SJCRH30 (cell line): ENCODE results near the gene DYSF. TPM values are rescaled to one million over a fixed set of nuclear protein-coding genes. Genes with fewer than 3 reads are reported as not detected.
A peak's percentile ranks its signal among the peaks of the same experiment; 100 is the strongest.

Experiments used
- DNase-seq, 2 experiments: peaks; one replicate each; pipeline ENCODE4 v3.0.0-alpha.2; 2015 to 2020
- H3K27ac ChIP-seq: fragments of 250-450 bp; sonication (Bioruptor Pico); 2 replicates; pipeline ENCODE4 v1.5.1; 2020; ENCODE audit warnings: mild to moderate bottlenecking, moderate library complexity
- H3K27me3 ChIP-seq: fragments of 250-450 bp; sonication (Bioruptor Pico); 2 replicates; pipeline ENCODE4 v1.5.1; 2020; ENCODE audit warnings: mild to moderate bottlenecking, moderate library complexity
- H3K36me3 ChIP-seq: fragments of 250-450 bp; sonication (Bioruptor Pico); 2 replicates; pipeline ENCODE4 v1.5.1; 2020; ENCODE audit warnings: mild to moderate bottlenecking, moderate library complexity
- H3K4me1 ChIP-seq: fragments of 250-450 bp; sonication (Bioruptor Pico); 2 replicates; pipeline ENCODE4 v1.5.1; 2020; ENCODE audit warnings: mild to moderate bottlenecking, moderate library complexity
- H3K4me3 ChIP-seq: fragments of 250-450 bp; sonication (Bioruptor Pico); 2 replicates; pipeline ENCODE4 v1.5.1; 2020; ENCODE audit warnings: mild to moderate bottlenecking, moderate library complexity
- H3K9me3 ChIP-seq: fragments of 250-450 bp; sonication (Bioruptor Pico); replicated peaks from 2 replicates; pipeline ENCODE4 v1.5.1; 2020; ENCODE audit warnings: mild to moderate bottlenecking, moderate library complexity
- total RNA-seq: library from RNA; depleted of rRNA; stranded (reverse); fragments of >200 nt; shearing (Covaris generic); gene quantifications from 2 replicates; pipeline ENCODE4 v1.2.3, GENCODE V29; 2014

DYSF gene
- total RNA-seq, 1 experiment from 2014 or later, result 15.2 TPM

- DNase-seq, result peak; percentile 93 to 94
- Histone ChIP-seq H3K27me3 (no peaks in the 10 kb centered on the region), H3K27ac (peak overlapping the region; percentile 48), H3K9me3 (no peaks in the 10 kb centered on the region), H3K36me3 (no peaks in the 10 kb centered on the region), H3K4me3 (no peak overlapping the region; the same call in 1 of the 2 replicates), H3K4me1 (peaks cover 44% of the 10 kb centered on the region)
Measured at GRCh38 chr2:71716697-71717624, 263.6 kb downstream of the DYSF start.

- Histone ChIP-seq H3K4me1 (peaks cover 40% of the 10 kb centered on the region), H3K27ac (no peak overlapping the region), H3K27me3 (no peaks in the 10 kb centered on the region), H3K4me3 (no peak overlapping the region), H3K9me3 (no peaks in the 10 kb centered on the region), H3K36me3 (no peaks in the 10 kb centered on the region)
- no peak for DNase-seq
Measured at GRCh38 chr2:71718686-71719085, 265.3 kb downstream of the DYSF start.

- Histone ChIP-seq H3K36me3 (no peaks in the 10 kb centered on the region), H3K27ac (no peak overlapping the region), H3K4me3 (no peak overlapping the region), H3K9me3 (peaks cover 6% of the 10 kb centered on the region), H3K27me3 (no peaks in the 10 kb centered on the region), H3K4me1 (peaks cover 30% of the 10 kb centered on the region)
- no peak for DNase-seq
Measured at GRCh38 chr2:71719520-71720282, 266.3 kb downstream of the DYSF start.

- no peak for DNase-seq
- no peak overlapping the region for H3K27ac ChIP-seq
- peaks cover 27% of the 10 kb centered on the region for H3K4me1 ChIP-seq
- H3K36me3 ChIP-seq, result no peaks in the 10 kb centered on the region
- peaks cover 6% of the 10 kb centered on the region for H3K9me3 ChIP-seq
- no peaks in the 10 kb centered on the region for H3K27me3 ChIP-seq
- no peak overlapping the region for H3K4me3 ChIP-seq
Measured at GRCh38 chr2:71720283-71720560, 266.9 kb downstream of the DYSF start.

GRCh38 chr2:71720596-71721361 is 267.4 kb downstream of the DYSF start:
- Histone ChIP-seq H3K4me1 (peaks cover 27% of the 10 kb centered on the region), H3K27ac (no peak overlapping the region), H3K4me3 (no peak overlapping the region), H3K27me3 (no peaks in the 10 kb centered on the region), H3K36me3 (no peaks in the 10 kb centered on the region), H3K9me3 (peaks cover 11% of the 10 kb centered on the region)
- no peak for DNase-seq

GRCh38 chr2:71721362-71721665 is 268.0 kb downstream of the DYSF start:
- H3K27me3 ChIP-seq, result no peaks in the 10 kb centered on the region
- peaks cover 13% of the 10 kb centered on the region for H3K9me3 ChIP-seq
- H3K27ac ChIP-seq, result no peak overlapping the region
- no peaks in the 10 kb centered on the region for H3K36me3 ChIP-seq
- no peak overlapping the region for H3K4me3 ChIP-seq
- H3K4me1 ChIP-seq, result peaks cover 23% of the 10 kb centered on the region
- no peak for DNase-seq

GRCh38 chr2:71721669-71722068 is 268.3 kb downstream of the DYSF start:
- Histone ChIP-seq H3K4me3 (no peak overlapping the region), H3K4me1 (peaks cover 20% of the 10 kb centered on the region), H3K36me3 (no peaks in the 10 kb centered on the region)

GRCh38 chr2:71722286-71722685 is 268.9 kb downstream of the DYSF start:
- H3K9me3 ChIP-seq, result peaks cover 13% of the 10 kb centered on the region
- no peak overlapping the region for H3K4me3 ChIP-seq
- H3K4me1 ChIP-seq, result peaks cover 16% of the 10 kb centered on the region
- DNase-seq, result no peak
- H3K27me3 ChIP-seq, result no peaks in the 10 kb centered on the region
- H3K36me3 ChIP-seq, result no peaks in the 10 kb centered on the region
- no peak overlapping the region for H3K27ac ChIP-seq

More at GRCh38 chr2:71721669-71722068, 268.3 kb downstream of the DYSF start:
- Histone ChIP-seq H3K27me3 (no peaks in the 10 kb centered on the region), H3K9me3 (peaks cover 13% of the 10 kb centered on the region), H3K27ac (no peak overlapping the region)
- no peak for DNase-seq

GRCh38 chr2:71724793-71725192 is 271.4 kb downstream of the DYSF start:
- Histone ChIP-seq H3K4me1 (peaks cover 10% of the 10 kb centered on the region; the same call in 1 of the 2 replicates), H3K4me3 (no peak overlapping the region), H3K9me3 (peaks cover 13% of the 10 kb centered on the region), H3K27me3 (no peaks in the 10 kb centered on the region), H3K36me3 (no peaks in the 10 kb centered on the region), H3K27ac (no peak overlapping the region)
- no peak for DNase-seq

- DNase-seq, result no peak
- peaks cover 13% of the 10 kb centered on the region for H3K9me3 ChIP-seq
- no peaks in the 10 kb centered on the region for H3K36me3 ChIP-seq
- H3K4me3 ChIP-seq, result no peak overlapping the region
- no peaks in the 10 kb centered on the region for H3K27me3 ChIP-seq
- peaks cover 6% of the 10 kb centered on the region; the same call in 1 of the 2 replicates for H3K4me1 ChIP-seq
- no peak overlapping the region for H3K27ac ChIP-seq
Measured at GRCh38 chr2:71725836-71726235, 272.5 kb downstream of the DYSF start.

GRCh38 chr2:71727562-71727961 is 274.2 kb downstream of the DYSF start:
- H3K4me1 ChIP-seq, result no peaks in the 10 kb centered on the region
- peaks cover 15% of the 10 kb centered on the region for H3K9me3 ChIP-seq
- no peak for DNase-seq
- no peaks in the 10 kb centered on the region for H3K36me3 ChIP-seq
- no peaks in the 10 kb centered on the region for H3K27me3 ChIP-seq
- no peak overlapping the region for H3K27ac ChIP-seq
- no peak overlapping the region for H3K4me3 ChIP-seq

- Histone ChIP-seq H3K9me3 (peaks cover 15% of the 10 kb centered on the region), H3K4me3 (no peak overlapping the region), H3K27me3 (no peaks in the 10 kb centered on the region), H3K36me3 (no peaks in the 10 kb centered on the region), H3K4me1 (no peaks in the 10 kb centered on the region), H3K27ac (no peak overlapping the region)
- no peak for DNase-seq
Measured at GRCh38 chr2:71728036-71728435, 274.7 kb downstream of the DYSF start.

- no peak overlapping the region for H3K4me3 ChIP-seq
- H3K36me3 ChIP-seq, result no peaks in the 10 kb centered on the region
- DNase-seq, result no peak
- no peaks in the 10 kb centered on the region for H3K4me1 ChIP-seq
- no peak overlapping the region for H3K27ac ChIP-seq
- 0 out of 2 replicates have a peak, but pooled peaks cover 3% of the 10 kb centered on the region for H3K9me3 ChIP-seq
- no peaks in the 10 kb centered on the region for H3K27me3 ChIP-seq
Measured at GRCh38 chr2:71730785-71731383, 277.5 kb downstream of the DYSF start.

- Histone ChIP-seq H3K27ac (no peak overlapping the region), H3K9me3 (0 out of 2 replicates have a peak, but pooled peaks cover 3% of the 10 kb centered on the region), H3K4me3 (no peak overlapping the region), H3K27me3 (no peaks in the 10 kb centered on the region), H3K36me3 (no peaks in the 10 kb centered on the region), H3K4me1 (peaks cover 3% of the 10 kb centered on the region; the same call in 1 of the 2 replicates)
- DNase-seq, result no peak
Measured at GRCh38 chr2:71734620-71735019, 281.3 kb downstream of the DYSF start.
